NCI-H524 treated with DMSO at 0.1 percent for 48 hours (cell line): ENCODE results near the gene NKRF.
A peak's percentile ranks its signal among the peaks of the same experiment; 100 is the strongest.

ENCODE experiments used
- DNase-seq: peaks from one replicate; lab custom pipeline; 2025; lab: John Stamatoyannopoulos, UW

NKRF gene

GRCh38 chrX:119614776-119615175, 8.6 kb upstream of the NKRF start:
- no peak for DNase-seq

GRCh38 chrX:119607018-119607389, 780 bp upstream of the NKRF start:
- DNase-seq, result no peak

- no peak for DNase-seq
These were observed 552 bp downstream of the NKRF start for GRCh38 chrX:119605464-119606279.

- DNase-seq, result no peak
These were observed 1.3 kb downstream of the NKRF start for GRCh38 chrX:119604766-119605463.

- DNase-seq, result no peak
These were observed 3.4 kb downstream of the NKRF start for GRCh38 chrX:119602701-119603255.

GRCh38 chrX:119589810-119590209, 16.4 kb downstream of the NKRF start:
- DNase-seq, result no peak

GRCh38 chrX:119583431-119584059, 22.7 kb downstream of the NKRF start:
- no peak for DNase-seq

GRCh38 chrX:119579414-119579813, 26.8 kb downstream of the NKRF start:
- no peak for DNase-seq

- DNase-seq, result peak; percentile 56
These were observed 31.6 kb downstream of the NKRF start, which contains the start of gene UBE2A for GRCh38 chrX:119574394-119575266. UBE2A (plus strand) TSS chrX:119574563; CDS start chrX:119574712, 149 bp downstream.

- DNase-seq, result no peak
These were observed 32.3 kb downstream of the NKRF start for GRCh38 chrX:119573840-119574393.

- DNase-seq, result no peak
These were observed 33.0 kb downstream of the NKRF start for GRCh38 chrX:119573222-119573621.

- no peak for DNase-seq
These were observed 35.8 kb downstream of the NKRF start for GRCh38 chrX:119570351-119570835.

GRCh38 chrX:119565107-119565663, 41.0 kb downstream of the NKRF start, which contains the start of gene STEEP1:
STEEP1 (minus strand) TSS chrX:119565409; CDS start chrX:119565355, 54 bp downstream.
- peak; percentile 84 for DNase-seq

GRCh38 chrX:119552508-119552907, 53.7 kb downstream of the NKRF start:
- no peak for DNase-seq

GRCh38 chrX:119549327-119550016, 56.8 kb downstream of the NKRF start:
- peak; percentile 36 for DNase-seq

GRCh38 chrX:119541188-119541587, 65.0 kb downstream of the NKRF start:
- no peak for DNase-seq

GRCh38 chrX:119539872-119540271, 66.4 kb downstream of the NKRF start:
- no peak for DNase-seq
